Stimulated activated CD4-positive, alpha-beta T cell treated with anti-CD3 and anti-CD28 coated beads, Interleukin-4, amount 100 ng/mL, for 4 hours (primary cell): ENCODE results near the gene SLIT3.

Source experiments
- DNase-seq, 2 experiments: peaks; one replicate each; pipeline ENCODE4 v3.0.0-alpha.2; 2020

Gene SLIT3

GRCh38 chr5:169064093-169064492 lies 236.8 kb downstream of the SLIT3 start:
- no peak for DNase-seq

GRCh38 chr5:169063316-169063953 lies 237.5 kb downstream of the SLIT3 start:
- DNase-seq = no peak

GRCh38 chr5:169062690-169063089 lies 238.2 kb downstream of the SLIT3 start:
- DNase-seq = no peak

- DNase-seq = no peak
Observed at GRCh38 chr5:169054506-169054905, 246.4 kb downstream of the SLIT3 start.

- no peak for DNase-seq
Observed at GRCh38 chr5:169052207-169052606, 248.7 kb downstream of the SLIT3 start.

- no peak for DNase-seq
Observed at GRCh38 chr5:169051351-169051750, 249.6 kb downstream of the SLIT3 start.

GRCh38 chr5:169050636-169051035 lies 250.3 kb downstream of the SLIT3 start:
- no peak for DNase-seq

GRCh38 chr5:169050146-169050571 lies 250.8 kb downstream of the SLIT3 start:
- no peak for DNase-seq

- DNase-seq = no peak
Observed at GRCh38 chr5:169049712-169050111, 251.2 kb downstream of the SLIT3 start.

- DNase-seq = no peak
Observed at GRCh38 chr5:169048181-169049125, 252.5 kb downstream of the SLIT3 start.

GRCh38 chr5:169044962-169045361 lies 256.0 kb downstream of the SLIT3 start:
- no peak for DNase-seq

- no peak for DNase-seq
Observed at GRCh38 chr5:169041180-169041579, 259.8 kb downstream of the SLIT3 start.

- DNase-seq = no peak
Observed at GRCh38 chr5:169039592-169039991, 261.3 kb downstream of the SLIT3 start.

- no peak for DNase-seq
Observed at GRCh38 chr5:169037466-169037865, 263.5 kb downstream of the SLIT3 start.

- no peak for DNase-seq
Observed at GRCh38 chr5:169036079-169036805, 264.7 kb downstream of the SLIT3 start.

- DNase-seq = no peak
Observed at GRCh38 chr5:169029661-169030274, 271.2 kb downstream of the SLIT3 start.

GRCh38 chr5:169029037-169029436 lies 271.9 kb downstream of the SLIT3 start:
- no peak for DNase-seq

- no peak for DNase-seq
Observed at GRCh38 chr5:169027501-169028061, 273.4 kb downstream of the SLIT3 start.

- DNase-seq = no peak
Observed at GRCh38 chr5:169025491-169025890, 275.4 kb downstream of the SLIT3 start.

GRCh38 chr5:169024421-169024820 lies 276.5 kb downstream of the SLIT3 start:
- DNase-seq = no peak

GRCh38 chr5:169022718-169023117 lies 278.2 kb downstream of the SLIT3 start:
- DNase-seq = no peak

GRCh38 chr5:169020102-169020501 lies 280.8 kb downstream of the SLIT3 start:
- no peak for DNase-seq

GRCh38 chr5:169018925-169019324 lies 282.0 kb downstream of the SLIT3 start:
- no peak for DNase-seq
